HG02678 (cell line): ENCODE results near the gene THRB.

Experiments used
- ATAC-seq: cut with Tn5 transposase; IDR thresholded peaks from one replicate; pipeline ENCODE4 v1.9.1; 2021; ENCODE audit warnings: mild to moderate bottlenecking, moderate library complexity; ENCODE audit not compliant: unreplicated experiment

The THRB gene

DNA sequence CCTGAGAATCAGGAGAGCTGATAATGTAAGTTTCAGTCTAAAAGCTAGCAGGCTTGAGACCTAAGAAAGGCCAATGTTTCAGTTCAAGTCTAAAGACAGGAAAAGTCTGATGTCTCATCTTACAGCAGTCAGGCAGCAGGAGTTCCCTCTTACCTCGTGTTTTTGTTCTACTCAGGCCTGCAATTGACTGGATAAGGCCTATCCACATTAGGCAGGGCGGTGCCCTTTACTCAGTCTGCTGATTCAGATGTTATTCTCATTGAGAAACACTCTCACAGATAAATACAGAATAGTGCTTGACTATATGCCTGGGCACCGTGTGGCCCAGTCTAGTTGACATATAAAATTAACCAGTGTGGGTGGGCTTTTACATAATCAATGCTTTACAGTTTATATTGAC is 427.2 kb downstream of the THRB start:
- no peak for ATAC-seq
